ENCODE results near the gene POFUT2. TPM values are rescaled to one million over a fixed set of nuclear protein-coding genes. Genes with fewer than 3 reads are reported as not detected.

POFUT2 gene
- total RNA-seq, 1 donor from 2014 or later = 22.5 TPM

- Histone ChIP-seq H3K4me3 (ENCODE audit: low read depth, low read length) (no peak overlapping the region), H3K36me3 (ENCODE audit: control insufficient read depth, insufficient read depth, low read length) (no peaks in the 10 kb centered on the region), H3K27me3 (ENCODE audit: control insufficient read depth, insufficient read depth, low read length) (no peaks in the 10 kb centered on the region)
- no peak for TF ChIP-seq CTCF (IDR thresholded peaks at IDR 0.05; ENCODE audit: insufficient read depth, low read length, poor library complexity, severe bottlenecking)
- no peak for DNase-seq (ENCODE audit: low read depth)
Observed at GRCh38 chr21:45327441-45328197, 39.9 kb upstream of the POFUT2 start.

- Histone ChIP-seq H3K4me3 (ENCODE audit: low read depth, low read length) (no peak overlapping the region), H3K27me3 (ENCODE audit: control insufficient read depth, insufficient read depth, low read length) (no peaks in the 10 kb centered on the region), H3K36me3 (ENCODE audit: control insufficient read depth, insufficient read depth, low read length) (no peaks in the 10 kb centered on the region)
- no peak for TF ChIP-seq CTCF (IDR thresholded peaks at IDR 0.05; ENCODE audit: insufficient read depth, low read length, poor library complexity, severe bottlenecking)
- DNase-seq (ENCODE audit: low read depth) = no peak
Observed at GRCh38 chr21:45326891-45327440, 39.3 kb upstream of the POFUT2 start.

- Histone ChIP-seq H3K27me3 (ENCODE audit: control insufficient read depth, insufficient read depth, low read length) (no peaks in the 10 kb centered on the region), H3K36me3 (ENCODE audit: control insufficient read depth, insufficient read depth, low read length) (no peaks in the 10 kb centered on the region), H3K4me3 (ENCODE audit: low read depth, low read length) (no peak overlapping the region)
- TF ChIP-seq CTCF (IDR thresholded peaks at IDR 0.05; ENCODE audit: insufficient read depth, low read length, poor library complexity, severe bottlenecking) = no peak
- DNase-seq (ENCODE audit: low read depth) = no peak
Observed at GRCh38 chr21:45326169-45326851, 38.6 kb upstream of the POFUT2 start.

- H3K4me3 ChIP-seq (ENCODE audit: low read depth, low read length) = no peak overlapping the region
- TF ChIP-seq CTCF (IDR thresholded peaks at IDR 0.05; ENCODE audit: insufficient read depth, low read length, poor library complexity, severe bottlenecking) = no peak
- DNase-seq (ENCODE audit: low read depth) = no peak
- no peaks in the 10 kb centered on the region for H3K36me3 ChIP-seq (ENCODE audit: control insufficient read depth, insufficient read depth, low read length)
- no peaks in the 10 kb centered on the region for H3K27me3 ChIP-seq (ENCODE audit: control insufficient read depth, insufficient read depth, low read length)
Observed at GRCh38 chr21:45325206-45326168, 37.8 kb upstream of the POFUT2 start.

GRCh38 chr21:45324489-45325205 lies 37.0 kb upstream of the POFUT2 start:
- Histone ChIP-seq H3K27me3 (ENCODE audit: control insufficient read depth, insufficient read depth, low read length) (no peaks in the 10 kb centered on the region), H3K4me3 (ENCODE audit: low read depth, low read length) (no peak overlapping the region), H3K36me3 (ENCODE audit: control insufficient read depth, insufficient read depth, low read length) (no peaks in the 10 kb centered on the region)
- TF ChIP-seq CTCF (IDR thresholded peaks at IDR 0.05; ENCODE audit: insufficient read depth, low read length, poor library complexity, severe bottlenecking) = no peak
- no peak for DNase-seq (ENCODE audit: low read depth)

Measured in kidney epithelial cell (primary cell).